Loucy (cell line): ENCODE measurements around the gene USP9Y.

ENCODE experiments used
- CTCF ChIP-seq: fragments of 200-600 bp; sonication (generic); conservative IDR thresholded peaks from 2 replicates; pipeline ENCODE4 v1.5.1; 2014; ENCODE audit warnings: mild to moderate bottlenecking, antibody characterized with exemption, low read length
- EZH2phosphoT487 ChIP-seq: fragments of 200-600 bp; IDR thresholded peaks from 2 replicates; pipeline ENCODE4 v1.6.1; 2018; ENCODE audit warnings: antibody characterized with exemption, mild to moderate bottlenecking, moderate library complexity, borderline replicate concordance

GRCh38 chrY:12837550-12837949, 136.5 kb downstream of the USP9Y start:
- no peak for TF ChIP-seq CTCF
- TF ChIP-seq EZH2phosphoT487 = no peak
